GM21576 (cell line): Measurements from ENCODE around the gene CCDC61.

ENCODE experiments used
- ATAC-seq: cut with Tn5 transposase; IDR thresholded peaks from one replicate; pipeline ENCODE4 v1.9.1; 2021; ENCODE audit warnings: mild to moderate bottlenecking, moderate library complexity; ENCODE audit not compliant: unreplicated experiment

Gene CCDC61

GRCh38 chr19:46014941-46015686 is 19.8 kb downstream of the CCDC61 start:
- no peak for ATAC-seq

- no peak for ATAC-seq
Observed at GRCh38 chr19:46015687-46016425, 20.6 kb downstream of the CCDC61 start.

GRCh38 chr19:46016426-46017094 is 21.3 kb downstream of the CCDC61 start:
- ATAC-seq: peak; percentile 36

- ATAC-seq: no peak
Observed at GRCh38 chr19:46017095-46017429, 21.8 kb downstream of the CCDC61 start.

- ATAC-seq: no peak
Observed at GRCh38 chr19:46017874-46018675, 22.8 kb downstream of the CCDC61 start.

GRCh38 chr19:46018729-46019251 is 23.5 kb downstream of the CCDC61 start:
- ATAC-seq: no peak

- ATAC-seq: no peak
Observed at GRCh38 chr19:46019270-46019669, 24.0 kb downstream of the CCDC61 start.

GRCh38 chr19:46020819-46021125 is 25.5 kb downstream of the CCDC61 start:
- no peak for ATAC-seq

GRCh38 chr19:46021531-46022041 is 26.3 kb downstream of the CCDC61 start:
- no peak for ATAC-seq

GRCh38 chr19:46022061-46022430 is 26.8 kb downstream of the CCDC61 start:
- no peak for ATAC-seq

GRCh38 chr19:46022431-46023310 is 27.4 kb downstream of the CCDC61 start, which contains the start of gene PGLYRP1:
TSS of gene PGLYRP1 (minus strand) at chr19:46023053. CDS start at chr19:46023021, 32 bp downstream.
- no peak for ATAC-seq

- no peak for ATAC-seq
Observed at GRCh38 chr19:46023311-46023779, 28.1 kb downstream of the CCDC61 start.

GRCh38 chr19:46025835-46026234 is 30.6 kb downstream of the CCDC61 start:
- ATAC-seq: no peak

- no peak for ATAC-seq
Observed at GRCh38 chr19:46030812-46031550, 35.7 kb downstream of the CCDC61 start.

GRCh38 chr19:46031781-46032596 is 36.7 kb downstream of the CCDC61 start:
- ATAC-seq: no peak

- no peak for ATAC-seq
Observed at GRCh38 chr19:46032597-46033025, 37.3 kb downstream of the CCDC61 start.

- ATAC-seq: no peak
Observed at GRCh38 chr19:46033401-46033800, 38.1 kb downstream of the CCDC61 start.

- ATAC-seq: no peak
Observed at GRCh38 chr19:46035546-46035945, 40.3 kb downstream of the CCDC61 start.
